Activated CD4-positive, alpha-beta T cell treated with anti-CD3 and anti-CD28 coated beads, Interleukin-2, Interleukin-4, amounts not matched to agents 100 ng/mL and 50 ng/mL, durations not matched to agents 16 hours and 8 hours (primary cell): ENCODE results near the gene SLC7A6.
A peak's percentile ranks its signal among the peaks of the same experiment; 100 is the strongest.

Source experiments
- DNase-seq: peaks from one replicate; pipeline ENCODE4 v3.0.0-alpha.2; 2020; ENCODE audit warnings: low spot score

The SLC7A6 gene

DNA sequence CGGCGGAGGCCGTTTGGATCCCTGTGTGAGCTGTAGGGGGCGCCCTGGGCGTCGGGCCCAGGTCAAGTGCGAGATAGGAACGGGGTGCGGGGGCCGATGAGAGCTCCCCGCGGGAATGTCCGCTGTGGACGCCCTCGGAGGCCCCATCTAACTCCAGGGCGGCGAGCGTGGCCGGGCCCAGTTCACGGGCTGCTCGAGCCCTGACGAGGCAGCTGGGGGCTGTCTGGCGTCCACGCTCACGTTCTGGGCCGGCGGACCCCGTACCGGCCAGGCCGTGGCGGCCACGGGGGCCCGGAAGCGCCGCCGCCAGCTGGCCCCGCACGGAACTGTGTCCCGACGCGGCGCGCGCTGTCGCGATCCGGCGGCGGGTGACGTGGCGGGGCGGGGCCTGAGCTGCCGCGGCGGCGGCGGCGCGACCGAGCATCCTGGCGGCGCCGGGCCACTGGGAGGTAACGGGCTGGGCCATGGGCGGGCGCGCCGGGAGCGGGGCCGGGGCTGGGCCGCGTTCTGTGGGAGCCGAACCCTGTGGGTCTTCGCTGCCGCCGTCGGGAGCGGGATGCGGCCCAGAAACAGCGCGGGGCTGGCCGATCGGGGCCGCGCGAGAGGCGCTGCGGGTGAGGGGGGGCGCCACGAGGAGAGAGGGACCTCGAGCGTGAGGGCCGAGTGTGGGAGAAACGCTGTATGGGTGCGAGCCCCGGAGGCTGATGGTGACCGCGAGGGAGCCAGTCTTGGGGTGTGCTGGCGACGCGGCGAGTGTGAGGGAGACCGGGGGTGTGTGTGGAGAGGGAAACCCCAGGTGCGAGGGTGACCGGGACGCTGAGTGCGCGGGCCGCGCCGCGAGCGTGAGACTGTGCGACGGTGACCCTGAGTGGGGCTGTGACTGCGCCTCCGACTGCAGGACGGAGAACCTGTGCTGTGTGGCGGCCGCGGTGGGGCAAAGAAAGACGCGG, at the start of gene SLC7A6:
Gene SLC7A6, plus strand, starts transcription at position 399 of the 950 bp plus-strand sequence. CDS start 10,201 bp downstream, outside the sequence.
- peak; percentile 87 for DNase-seq

DNA sequence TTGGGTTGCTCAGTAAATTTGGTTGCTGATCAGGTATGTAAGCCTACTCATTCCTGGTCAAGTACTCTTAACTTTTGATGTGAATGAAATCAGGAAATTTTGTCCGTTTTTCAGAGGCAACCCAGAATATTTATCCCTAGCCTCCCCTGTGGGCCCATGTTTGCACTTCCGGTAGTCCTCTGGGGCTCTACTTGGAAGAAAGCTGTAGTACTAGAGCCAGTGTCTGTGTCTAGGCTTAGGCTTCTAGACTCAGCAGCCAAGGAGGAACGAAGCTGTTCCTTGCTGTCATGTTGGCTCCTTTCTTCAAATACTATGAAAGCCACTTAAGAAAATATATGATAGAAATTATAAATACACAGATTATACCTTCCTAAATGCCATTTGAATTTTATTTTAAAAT, 49.6 kb upstream of the SLC7A6 start:
- no peak for DNase-seq

DNA sequence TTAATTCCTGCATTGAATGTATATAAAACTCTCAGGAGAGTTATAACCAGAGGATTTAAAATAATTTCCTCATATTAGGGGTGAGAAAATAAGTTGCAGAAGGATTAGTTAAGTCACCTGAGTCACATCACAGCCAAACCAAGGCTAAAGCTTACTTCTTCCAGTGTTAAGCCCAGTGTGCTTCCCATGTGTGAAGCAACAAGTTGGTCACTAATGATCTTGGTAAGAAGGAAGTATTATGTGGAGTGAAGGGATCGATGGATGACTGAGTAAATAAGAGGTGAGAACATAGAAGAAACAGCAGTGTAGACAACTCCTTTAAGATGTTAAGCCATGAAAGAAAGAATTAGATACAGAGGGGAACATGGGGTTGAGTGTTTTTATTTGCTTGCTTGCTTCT, 49.0 kb upstream of the SLC7A6 start:
- DNase-seq, result no peak

DNA sequence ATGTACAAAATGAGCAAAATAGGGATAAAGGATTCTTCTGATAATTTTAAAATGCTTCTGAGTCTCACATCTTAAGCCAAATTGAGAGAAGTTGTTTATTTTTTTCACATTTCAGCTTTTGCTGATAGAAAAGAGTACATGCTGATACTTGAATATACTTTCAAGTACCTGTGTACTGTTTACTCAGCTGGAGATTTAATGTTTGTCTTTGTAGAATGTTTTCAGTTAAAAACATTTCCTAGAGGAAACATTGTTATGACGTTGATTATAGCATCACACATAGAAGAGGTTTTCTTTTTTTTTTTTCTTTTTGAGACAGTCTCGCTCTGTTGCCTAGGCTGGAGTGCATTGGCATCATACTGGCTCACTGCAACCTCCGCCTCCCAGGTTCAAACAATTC, 48.1 kb upstream of the SLC7A6 start:
- DNase-seq, result no peak

DNA sequence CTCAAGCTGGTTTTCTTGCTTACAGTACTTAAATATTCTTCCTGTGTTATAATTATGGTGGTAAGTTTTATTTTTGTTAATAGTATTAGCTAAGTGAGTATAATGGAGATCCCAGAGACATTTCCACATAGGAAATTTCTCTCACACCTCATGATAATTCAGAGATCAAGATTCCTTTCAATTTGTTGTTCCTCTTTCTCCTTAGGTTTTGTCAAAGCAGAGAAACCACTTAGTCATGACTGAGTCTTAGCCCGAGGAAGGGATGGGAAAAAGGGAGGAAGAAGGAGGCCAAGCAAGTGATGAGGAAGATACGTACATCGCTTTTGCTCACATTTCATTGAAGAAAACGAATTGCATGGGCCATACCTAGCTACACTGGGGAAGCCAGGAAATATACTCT, 46.8 kb upstream of the SLC7A6 start:
- no peak for DNase-seq

DNA sequence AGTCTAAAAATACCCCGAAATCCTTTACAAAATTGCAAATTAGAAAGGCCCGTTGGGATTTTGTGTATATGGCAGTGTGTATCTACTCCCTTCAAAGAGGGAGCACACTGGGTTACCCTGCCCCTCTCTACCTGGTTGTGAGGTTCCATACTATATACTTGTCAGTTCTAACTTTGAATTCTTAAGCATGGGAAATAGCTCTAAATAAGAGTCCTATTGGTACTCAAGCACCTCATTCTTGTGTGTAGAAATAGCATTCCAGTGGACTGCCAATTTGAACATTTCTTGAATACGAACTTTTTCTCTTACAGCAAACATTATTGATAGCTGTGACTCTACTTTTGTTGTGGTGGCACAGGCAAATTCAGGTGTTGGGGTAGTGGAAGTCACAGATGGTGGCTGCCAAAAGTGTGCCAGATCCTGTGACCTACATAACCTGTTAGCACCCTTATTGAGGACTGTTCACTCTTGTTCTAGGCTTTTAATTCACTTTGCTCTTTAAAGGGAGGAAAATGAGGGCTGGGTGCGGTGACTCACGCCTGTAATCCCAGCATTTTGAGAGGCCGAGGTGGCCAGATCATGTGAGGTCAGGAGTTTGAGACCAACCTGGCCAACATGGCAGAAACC, 44.5 kb upstream of the SLC7A6 start:
- DNase-seq, result no peak

DNA sequence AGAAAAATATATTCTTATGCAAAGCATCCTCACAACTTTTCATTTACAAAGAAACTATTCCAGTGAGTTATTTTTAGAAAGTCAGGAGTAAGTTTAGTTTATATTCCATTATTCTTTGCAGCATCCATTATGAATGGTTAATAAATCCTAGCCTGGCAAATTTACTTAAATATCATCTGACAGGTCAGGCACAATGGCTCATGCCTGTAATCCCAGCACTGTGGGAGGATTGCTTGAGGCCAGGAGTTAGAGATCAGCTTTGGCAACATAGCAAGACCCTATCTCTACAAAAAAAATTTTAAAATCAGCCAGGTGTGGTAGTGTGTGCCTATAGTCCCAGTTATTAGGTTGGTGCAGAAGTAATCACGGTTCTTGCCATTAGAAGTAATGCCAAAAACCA, 41.3 kb upstream of the SLC7A6 start:
- DNase-seq, result no peak

DNA sequence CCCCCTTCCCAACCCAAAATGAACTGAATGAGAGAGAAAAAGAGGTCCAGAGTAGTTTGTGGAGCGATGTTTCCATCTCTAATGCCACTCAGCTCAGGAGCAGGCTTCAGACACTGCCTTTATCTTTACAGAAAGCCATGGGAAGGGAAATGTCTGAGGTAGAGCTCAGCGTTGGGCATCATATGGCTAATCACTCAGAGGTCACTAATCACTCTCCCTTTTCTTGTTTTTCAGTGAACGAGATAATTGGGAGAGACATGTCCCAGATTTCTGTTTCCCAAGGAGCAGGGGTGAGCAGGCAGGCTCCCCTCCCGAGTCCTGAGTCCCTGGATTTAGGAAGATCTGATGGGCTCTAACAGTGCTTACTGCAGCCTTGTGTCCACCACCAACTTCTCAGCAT, 38.2 kb upstream of the SLC7A6 start:
- DNase-seq, result no peak

DNA sequence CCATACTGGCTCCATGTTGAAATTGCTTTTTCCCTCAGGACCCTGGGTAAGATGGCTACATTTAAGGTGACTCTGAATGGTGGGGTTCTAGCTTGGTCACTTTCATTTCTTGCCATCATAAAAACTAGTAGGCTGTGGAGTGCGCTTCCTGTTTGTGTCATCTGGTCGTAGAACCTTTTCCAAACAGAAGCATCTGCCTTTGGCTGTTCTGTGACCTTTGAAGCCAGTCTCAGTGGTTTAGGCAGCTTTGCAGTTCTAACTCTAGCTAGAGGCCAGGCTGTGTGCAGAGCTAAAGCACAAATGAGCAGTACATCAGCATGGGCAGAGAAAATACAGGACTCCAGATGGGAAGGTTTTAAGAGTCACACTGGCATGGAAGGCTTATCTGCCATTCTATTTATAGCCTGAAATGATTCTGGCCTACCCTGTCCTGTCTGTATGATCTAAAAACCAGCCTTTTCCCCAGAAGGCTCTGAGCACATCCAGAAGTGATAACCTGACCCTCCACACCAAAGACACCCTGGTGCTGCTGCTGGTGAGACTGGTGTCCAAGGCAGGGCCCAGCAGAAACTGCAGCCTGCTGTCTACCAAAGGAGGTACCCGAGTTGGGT, 37.0 kb upstream of the SLC7A6 start:
- peak; percentile 31 for DNase-seq

DNA sequence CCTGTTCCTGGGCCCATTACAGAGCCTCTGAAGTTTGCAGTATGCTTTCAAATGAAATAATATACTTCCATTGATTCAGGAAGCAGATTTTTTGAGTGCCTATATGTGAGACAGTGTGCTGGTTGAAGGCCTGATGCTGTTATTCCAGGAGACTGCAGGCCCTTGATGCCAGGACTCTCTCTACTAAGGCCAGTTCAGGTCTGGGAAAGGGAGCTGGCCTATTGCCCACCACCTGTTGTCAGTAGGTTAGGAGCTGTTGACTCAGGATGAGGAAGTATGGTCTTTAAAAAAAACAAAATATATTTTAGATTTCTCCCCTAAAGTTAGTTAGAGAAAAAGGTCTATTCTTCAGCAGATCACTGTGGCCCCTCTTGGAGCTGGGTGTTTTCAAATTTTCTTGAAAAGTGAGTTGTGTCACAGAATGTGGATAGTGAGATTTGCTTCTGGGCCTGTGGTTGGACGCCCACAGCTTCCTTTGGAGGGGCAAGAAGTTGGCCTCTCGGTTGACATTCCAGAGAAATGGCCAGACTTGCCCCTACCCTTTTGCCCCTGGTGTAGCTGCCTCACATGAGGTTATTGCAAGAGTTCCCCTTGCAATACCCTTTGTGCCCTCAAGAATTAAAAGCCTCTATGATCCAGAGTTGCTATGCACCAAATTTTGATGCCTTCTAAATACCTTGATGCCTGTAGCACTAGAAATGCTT, 36.3 kb upstream of the SLC7A6 start:
- DNase-seq, result no peak

DNA sequence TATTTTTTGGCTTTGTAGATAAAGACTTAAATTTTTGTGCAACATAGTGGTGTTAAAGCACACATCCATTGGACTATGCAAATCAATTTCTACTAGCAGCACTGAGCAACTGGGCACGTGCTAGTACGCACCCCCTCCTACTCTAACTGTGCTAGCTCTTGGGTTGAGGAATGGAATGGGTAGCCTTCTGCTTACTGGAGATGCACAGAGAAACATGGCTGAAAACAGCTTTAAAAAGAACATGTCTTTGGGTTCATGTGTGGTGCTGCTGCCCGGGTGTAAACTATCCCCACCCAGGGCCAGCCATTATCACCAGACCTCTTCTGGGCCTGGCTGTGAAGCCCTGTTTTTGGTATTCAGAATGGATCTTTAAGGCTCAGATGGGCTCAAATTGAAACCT, 35.7 kb upstream of the SLC7A6 start:
- DNase-seq, result no peak

DNA sequence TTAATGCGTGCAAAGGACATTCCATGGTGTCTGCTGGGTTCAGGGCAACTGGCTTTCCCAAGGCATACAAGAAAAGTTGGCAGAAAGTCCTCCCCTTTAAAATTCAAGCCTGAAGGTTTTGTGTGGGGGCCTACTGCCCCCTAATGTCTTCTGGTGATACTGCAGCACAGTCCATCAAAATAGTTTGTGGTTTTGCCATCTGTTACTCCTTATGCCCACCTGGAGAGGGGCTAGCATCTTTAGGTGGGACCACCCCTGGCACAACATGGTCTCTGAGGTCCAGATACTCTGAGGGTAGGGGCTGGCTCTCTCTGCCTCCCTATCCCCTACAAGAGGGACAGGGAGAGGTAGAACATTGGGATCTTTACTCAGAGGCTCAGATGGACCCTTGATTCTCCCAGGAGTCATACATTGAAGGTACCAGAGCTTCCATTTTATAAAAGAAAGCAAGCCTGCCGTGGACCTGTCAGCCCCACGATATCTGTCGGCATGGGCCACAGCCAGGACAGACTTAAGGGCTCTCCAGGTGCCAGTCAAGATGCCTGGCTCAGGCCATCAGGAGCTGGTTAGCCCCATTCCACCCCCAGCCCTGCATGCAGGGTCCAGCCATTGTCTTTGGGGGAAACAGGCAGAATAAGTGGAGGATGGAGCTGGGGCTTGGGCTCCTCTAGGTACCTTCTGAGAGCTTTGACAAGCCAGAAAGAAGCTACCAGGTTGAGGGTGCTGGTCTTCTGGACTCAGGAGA, 34.7 kb upstream of the SLC7A6 start:
- peak; percentile 44 for DNase-seq

DNA sequence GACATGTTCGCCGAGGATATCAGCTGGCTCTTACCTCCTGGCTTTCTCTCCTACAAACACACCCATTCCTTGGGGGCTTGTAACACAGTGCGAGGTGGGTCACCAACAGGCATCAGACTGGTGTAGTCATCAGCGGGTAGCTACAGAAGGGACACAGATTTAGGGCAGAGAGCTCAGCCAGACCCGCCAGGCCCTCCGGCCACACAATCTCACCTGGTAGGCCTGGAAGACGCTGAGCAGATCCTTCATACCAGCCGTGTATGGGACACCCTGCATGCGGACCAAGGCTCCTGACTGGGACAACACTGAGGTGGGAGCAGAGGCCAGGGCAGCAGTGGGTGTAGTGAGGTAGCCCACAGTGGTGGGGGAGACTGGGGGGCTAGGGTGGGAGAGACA, 34.2 kb upstream of the SLC7A6 start:
- no peak for DNase-seq

DNA sequence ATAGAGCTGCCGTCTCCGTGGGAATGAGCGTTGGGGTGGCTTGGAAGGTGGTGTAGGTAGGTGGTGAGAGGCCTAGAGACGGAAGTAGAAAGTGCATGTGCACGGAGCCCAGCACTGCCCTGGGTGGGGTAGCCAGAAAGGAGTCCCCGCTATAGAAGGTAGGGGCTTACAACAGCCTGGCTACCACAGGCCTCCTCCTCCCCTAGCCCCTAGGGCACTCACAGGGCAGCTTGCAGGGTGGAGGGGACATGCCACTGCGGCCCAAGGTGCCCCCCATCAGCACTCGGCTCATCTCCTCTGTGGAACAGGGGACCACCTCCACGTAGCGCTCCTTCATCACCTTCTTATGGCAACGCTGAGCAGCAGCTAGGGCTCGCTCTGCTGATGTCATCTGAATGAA, 33.4 kb upstream of the SLC7A6 start:
- no peak for DNase-seq

DNA sequence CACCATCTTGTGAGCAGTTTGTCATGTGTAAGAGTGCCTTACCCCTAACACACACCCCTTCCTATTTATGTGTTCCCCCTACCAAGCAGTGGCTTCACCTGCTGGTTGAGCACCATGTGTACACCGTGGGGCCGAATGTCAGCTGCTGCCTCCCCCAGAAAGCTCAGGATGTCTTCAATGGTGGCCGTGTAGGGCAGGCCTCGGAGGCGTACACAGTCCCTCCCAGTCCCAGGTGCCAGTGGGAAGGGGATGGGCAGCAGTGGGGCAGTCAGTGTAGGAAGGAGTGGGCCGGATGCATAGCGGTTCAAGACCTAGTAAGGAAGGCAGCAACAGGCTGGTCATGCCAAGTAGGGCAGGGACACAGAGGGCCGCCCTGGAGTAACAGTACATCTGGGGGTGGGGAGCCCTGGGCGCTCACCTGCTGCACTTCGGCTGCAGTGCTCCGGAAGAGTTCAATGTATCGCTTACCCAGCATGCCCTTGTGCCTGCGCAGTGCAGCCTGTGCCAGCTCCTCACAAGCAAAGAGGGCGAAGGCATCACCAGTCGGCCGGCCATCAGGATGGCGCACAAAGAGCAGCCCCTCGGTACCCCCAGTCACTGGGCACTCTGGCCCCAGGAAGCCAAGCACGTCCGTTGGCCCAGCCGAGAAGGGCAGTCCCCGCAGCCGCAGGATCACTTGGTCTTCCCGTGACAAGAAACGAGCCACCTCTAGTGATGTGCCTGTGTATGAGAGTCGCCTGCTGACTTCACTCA, 32.8 kb upstream of the SLC7A6 start:
- no peak for DNase-seq

DNA sequence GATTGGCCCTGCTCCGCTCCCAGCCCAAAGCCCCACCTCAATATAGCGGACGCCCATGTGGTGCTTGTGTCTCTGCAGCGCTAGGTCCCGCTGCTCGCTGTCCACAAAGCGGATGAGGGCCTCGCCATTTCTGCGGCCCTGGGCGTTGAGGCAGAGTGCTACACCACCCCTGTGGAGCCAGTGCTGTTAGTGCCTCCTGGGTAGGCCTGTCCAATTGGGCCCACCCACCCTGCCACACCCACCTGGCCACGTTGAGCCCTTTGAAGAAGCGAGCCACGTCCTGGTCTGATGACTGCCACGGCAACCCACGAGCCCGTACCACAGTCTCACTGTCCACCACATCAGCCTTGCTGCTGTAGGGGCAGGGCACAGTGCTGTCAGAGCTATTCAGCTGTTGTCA, 32.0 kb upstream of the SLC7A6 start:
- no peak for DNase-seq

DNA sequence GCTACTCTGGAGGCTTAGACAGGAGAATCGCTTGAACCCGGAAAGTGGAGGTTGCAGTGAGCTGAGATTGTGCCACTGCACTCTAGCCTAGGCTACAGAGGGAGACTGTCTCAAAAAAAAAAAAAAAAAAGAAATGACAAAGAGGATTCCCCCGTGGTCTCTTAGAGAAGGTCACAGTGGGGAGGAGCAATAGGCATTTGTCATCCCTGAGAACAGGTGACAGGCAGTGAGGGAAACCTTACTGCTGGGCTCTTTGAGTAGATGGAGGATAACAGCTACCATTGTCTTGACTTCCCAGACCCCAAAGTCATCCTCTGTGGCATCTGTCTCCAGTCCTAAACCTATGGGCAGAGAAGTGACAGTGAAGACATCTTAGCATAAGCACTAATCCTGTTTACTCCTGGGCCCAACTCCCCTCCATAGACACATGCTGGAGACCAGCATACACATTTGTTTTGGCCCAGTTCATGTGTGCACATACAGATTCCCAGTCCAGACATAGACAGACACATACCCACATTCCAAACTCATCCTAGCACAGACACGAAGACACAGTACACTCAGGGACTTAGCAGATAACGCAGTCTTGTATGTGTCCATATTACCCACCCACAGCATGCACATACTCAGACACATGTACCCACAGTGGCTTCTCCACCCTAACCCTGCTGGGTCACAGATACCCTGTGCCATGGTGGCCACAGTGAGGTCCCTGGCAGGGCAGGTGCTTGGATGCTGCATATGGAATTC, 31.1 kb upstream of the SLC7A6 start:
- no peak for DNase-seq

DNA sequence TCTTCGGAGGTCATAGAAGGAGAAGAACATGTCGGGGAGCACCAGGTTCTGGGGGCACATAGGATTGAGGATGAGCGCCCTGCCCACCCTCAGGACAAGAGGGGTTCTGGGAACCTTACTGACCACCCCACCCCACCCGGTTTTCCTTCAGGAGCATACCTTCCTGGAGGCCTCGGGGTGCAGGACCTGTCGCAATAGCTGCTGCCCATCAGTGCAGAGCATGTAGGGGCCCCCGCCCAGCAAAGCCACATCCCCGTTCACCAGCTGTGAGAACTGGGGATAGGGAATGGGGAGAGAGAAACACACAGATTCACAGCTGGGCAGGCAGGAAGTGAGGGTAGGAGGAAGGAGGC, 30.5 kb upstream of the SLC7A6 start:
- no peak for DNase-seq

DNA sequence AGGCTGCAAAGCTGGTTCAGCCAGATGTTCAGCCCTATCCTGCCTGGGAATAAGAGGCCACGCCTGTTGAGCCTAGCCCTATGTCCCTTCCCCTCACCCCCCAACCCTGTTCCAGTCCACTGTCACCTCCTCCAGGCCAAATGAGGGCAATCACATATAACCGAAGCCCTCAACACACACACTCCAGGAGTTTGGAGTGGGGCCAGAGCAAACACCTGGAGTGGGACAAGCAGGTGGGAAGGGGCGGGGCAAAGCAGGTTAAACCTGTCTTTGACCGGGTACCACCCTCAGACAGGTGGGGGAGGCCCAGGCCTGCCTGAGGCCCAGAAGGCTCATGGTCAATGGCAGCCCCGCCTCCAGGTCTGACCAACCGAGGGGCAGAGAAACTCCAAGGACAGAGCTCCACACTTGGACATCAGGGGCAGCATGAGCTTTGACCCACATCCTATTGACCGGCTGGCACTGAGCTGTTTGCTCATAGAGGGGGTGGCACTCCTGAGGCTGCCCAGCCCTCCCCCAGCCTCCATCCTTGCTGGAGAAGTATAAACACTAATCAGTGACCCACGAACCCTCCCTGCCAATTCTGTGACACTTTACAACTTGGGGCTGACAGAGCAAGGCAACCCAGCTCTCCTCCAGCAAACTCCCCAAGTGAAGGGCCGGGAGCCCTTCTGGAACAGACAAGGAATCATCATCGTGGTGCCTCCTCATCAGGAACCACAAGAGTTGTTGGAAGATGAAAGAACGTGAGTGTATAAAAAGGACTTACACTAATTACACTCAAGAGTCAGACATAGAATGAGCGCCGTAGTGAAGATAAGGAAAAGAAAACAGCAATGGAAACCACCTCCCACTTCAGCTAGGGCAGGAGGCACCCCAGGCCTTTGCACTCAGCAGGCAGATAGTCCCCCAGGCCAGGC, 29.9 kb upstream of the SLC7A6 start:
- no peak for DNase-seq
